SK-N-SH (cell line): ENCODE results near the gene GRM7. TPM values are rescaled to one million over a fixed set of nuclear protein-coding genes. Genes with fewer than 3 reads are reported as not detected.

ENCODE experiments used
- CTCF ChIA-PET: fragments of 300-600, 350-600 bp; formaldehyde crosslinking; extraction: SDS; loops from one replicate; lab custom pipeline; 2021; lab: Yijun Ruan, JAX
- POLR2A ChIA-PET: fragments of 350-600 bp; sonication (Branson Sonifier 250); formaldehyde crosslinking; extraction: SDS; loops from one replicate; lab custom pipeline; 2020; ENCODE audit warnings: antibody characterized with exemption, inconsistent platforms; lab: Yijun Ruan, JAX
- DNase-seq: peaks from one replicate; pipeline ENCODE4 v3.0.0; 2012
- H2AFZ ChIP-seq: fragments of 200-600 bp; sonication (generic); 2 replicates; pipeline ENCODE4 v1.8.1; 2016; ENCODE audit warnings: antibody characterized with exemption, mild to moderate bottlenecking, low read depth
- H3F3A ChIP-seq: fragments of 200-600 bp; sonication (generic); replicated peaks from 2 replicates; pipeline ENCODE3; 2016; ENCODE audit warnings: antibody characterized with exemption, mild to moderate bottlenecking; ENCODE audit not compliant: insufficient read depth
- H3K27ac ChIP-seq, 2 experiments: fragments of 200-500 bp in 1 of 2; fragments of 200-600 bp in 1 of 2; sonication (Bioruptor generic) in 1 of 2; sonication (generic), shearing (Covaris generic) in 1 of 2; 2 replicates each; pipeline versions ENCODE4 v1.5.1 to v1.6.1; 2014 to 2016; ENCODE audit warnings: low read depth in 2 of 2, inconsistent platforms in 1 of 2, low read length in 1 of 2, mild to moderate bottlenecking in 1 of 2, mixed read lengths in 1 of 2
- H3K27me3 ChIP-seq: fragments of 200-600 bp; sonication (generic), shearing (Covaris generic); 2 replicates; pipeline ENCODE4 v1.6.1; 2016; ENCODE audit warnings: mixed run types; ENCODE audit not compliant: insufficient read depth
- H3K36me3 ChIP-seq, 2 experiments: fragments of 200-500 bp in 1 of 2; fragments of 200-600 bp in 1 of 2; sonication (Bioruptor generic) in 1 of 2; sonication (generic) in 1 of 2; replicated peaks in 1 of 2; 2 replicates each; pipeline versions ENCODE3 to v1.5.1; 2014 to 2016; ENCODE audit warnings: low read length in 1 of 2, mild to moderate bottlenecking in 1 of 2; ENCODE audit not compliant: insufficient read depth in 2 of 2, control insufficient read depth in 1 of 2
- H3K4me1 ChIP-seq, 2 experiments: fragments of 200-500 bp in 1 of 2; fragments of 200-600 bp in 1 of 2; sonication (Bioruptor generic) in 1 of 2; sonication (generic), shearing (Covaris generic) in 1 of 2; 2 replicates each; pipeline versions ENCODE4 v1.5.1 to v1.6.1; 2014 to 2016; ENCODE audit warnings: low read depth in 1 of 2, low read length in 1 of 2, mixed run types in 1 of 2; ENCODE audit not compliant: insufficient read depth in 2 of 2, control insufficient read depth in 1 of 2
- H3K4me2 ChIP-seq: fragments of 200-600 bp; sonication (generic), shearing (Covaris generic); 2 replicates; pipeline ENCODE4 v1.6.1; 2017; ENCODE audit warnings: mixed run types
- H3K4me3 ChIP-seq, 2 experiments: fragments of 200-500 bp in 1 of 2; fragments of 200-600 bp in 1 of 2; sonication (Bioruptor generic) in 1 of 2; sonication (generic), shearing (Covaris generic) in 1 of 2; 2 replicates each; pipeline versions ENCODE4 v1.5.1 to v1.8.1; 2014 to 2016; ENCODE audit warnings: low read depth in 2 of 2, inconsistent platforms in 1 of 2, low read length in 1 of 2, mild to moderate bottlenecking in 1 of 2, mixed read lengths in 1 of 2, moderate library complexity in 1 of 2
- H3K79me2 ChIP-seq: fragments of 200-600 bp; sonication (generic); 2 replicates; pipeline ENCODE4 v1.8.1; 2017; ENCODE audit warnings: mild to moderate bottlenecking; ENCODE audit not compliant: insufficient read depth
- H3K9ac ChIP-seq: fragments of 200-600 bp; sonication (generic); 2 replicates; pipeline ENCODE4 v1.6.1; 2017; ENCODE audit warnings: mixed run types
- H3K9me2 ChIP-seq: fragments of 200-600 bp; sonication (generic); 2 replicates; pipeline ENCODE4 v1.6.1; 2017; ENCODE audit warnings: mixed run types
- H3K9me3 ChIP-seq: fragments of 200-600 bp; sonication (generic); 2 replicates; pipeline ENCODE4 v1.6.1; 2017; ENCODE audit warnings: mixed run types, mild to moderate bottlenecking, moderate library complexity
- H4K20me1 ChIP-seq: fragments of 200-600 bp; sonication (generic); 2 replicates; pipeline ENCODE4 v1.6.1; 2017; ENCODE audit warnings: mild to moderate bottlenecking, mixed run types; ENCODE audit not compliant: insufficient read depth
- CHD2 ChIP-seq: fragments of 150-350 bp; IDR thresholded peaks from 2 replicates; pipeline ENCODE4 v1.6.1; 2018; ENCODE audit warnings: low read length; ENCODE audit not compliant: partially characterized antibody
- FOSL2 ChIP-seq: IDR thresholded peaks from 2 replicates; pipeline ENCODE4 v1.4.0; 2012; ENCODE audit warnings: low read depth, mild to moderate bottlenecking, moderate library complexity, borderline replicate concordance
- FOXM1 ChIP-seq: IDR thresholded peaks from 2 replicates; pipeline ENCODE4 v1.4.0; 2012; ENCODE audit warnings: low read depth, mild to moderate bottlenecking
- MXI1 ChIP-seq: IDR thresholded peaks from 2 replicates; pipeline ENCODE4 v1.6.1; 2012; ENCODE audit warnings: mild to moderate bottlenecking, low read depth, low read length, improper control_type of control experiment
- NFIC ChIP-seq: IDR thresholded peaks from 2 replicates; pipeline ENCODE4 v1.4.0; 2012; ENCODE audit warnings: borderline replicate concordance
- NRF1 ChIP-seq: IDR thresholded peaks from 2 replicates; pipeline ENCODE4 v1.6.1; 2012; ENCODE audit warnings: low read depth, mild to moderate bottlenecking, low read length
- RXRA ChIP-seq: IDR thresholded peaks from 2 replicates; pipeline ENCODE4 v1.4.0; 2012; ENCODE audit warnings: low read depth, mild to moderate bottlenecking, borderline replicate concordance
- TAF1 ChIP-seq: IDR thresholded peaks from 2 replicates; pipeline ENCODE4 v1.6.1; 2012; ENCODE audit warnings: low read depth, mild to moderate bottlenecking, low read length, moderate library complexity, borderline replicate concordance
- TEAD4 ChIP-seq: IDR thresholded peaks from 2 replicates; pipeline ENCODE4 v1.4.0; 2012; ENCODE audit warnings: mild to moderate bottlenecking, borderline replicate concordance; ENCODE audit not compliant: insufficient read depth
- WGBS: methylation state at CpG from one replicate; pipeline ENCODE4 v1.1.6; 2017; ENCODE audit warnings: low lambda C conversion rate; 5-methylcytosine and 5-hydroxymethylcytosine counted together
- polyA plus RNA-seq, 3 experiments: library from polyadenylated mRNA; depleted of rRNA; stranded (reverse); fragments of >200 nt; gene quantifications; 2 replicates each; pipeline ENCODE4 v1.2.3, GENCODE V29; 2012
- TF ChIP-seq, protein P1 (sequence below): IDR thresholded peaks from 2 replicates; pipeline ENCODE4 v1.4.0; 2012; ENCODE audit warnings: low read depth, borderline replicate concordance
- TF ChIP-seq, protein P2 (sequence below): IDR thresholded peaks from 2 replicates; pipeline ENCODE4 v1.6.1; 2012; ENCODE audit warnings: mild to moderate bottlenecking, low read depth, low read length, moderate library complexity
- TF ChIP-seq, protein P3 (sequence below): fragments of 150-350 bp; IDR thresholded peaks from 2 replicates; pipeline ENCODE4 v1.6.1; 2016; ENCODE audit warnings: mild to moderate bottlenecking, low read depth, low read length
- TF ChIP-seq, protein P4 (sequence below): IDR thresholded peaks from 2 replicates; pipeline ENCODE4 v1.4.0; 2012; ENCODE audit warnings: low read depth, borderline replicate concordance

Gene GRM7
- polyA plus RNA-seq, 1 of the 3 experiments (the other 2 are of a cell fraction), result 0.03 TPM

DNA sequence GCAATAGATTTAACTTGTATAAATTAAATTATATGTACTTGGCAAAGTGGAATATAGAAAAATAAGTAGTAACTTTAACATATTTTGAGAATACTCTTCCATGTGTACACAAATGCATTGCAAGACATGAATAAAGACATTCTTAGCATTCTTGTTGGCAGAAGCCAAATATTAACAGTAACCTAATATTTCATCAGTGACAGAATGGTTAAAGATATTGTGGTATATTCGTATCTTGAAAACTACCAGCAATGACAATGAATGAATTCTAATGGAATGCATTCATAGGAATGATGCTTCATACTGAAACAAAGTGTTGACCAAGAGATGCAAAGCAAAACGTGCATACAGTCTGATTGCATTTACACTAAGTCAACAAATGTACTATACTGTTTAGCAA is 524.7 kb downstream of the GRM7 start:
- Histone ChIP-seq H2AFZ (no peak overlapping the region), H3K9me2 (no peaks in the 10 kb centered on the region), H3K9me3 (no peaks in the 10 kb centered on the region), H4K20me1 (no peaks in the 10 kb centered on the region), H3K36me3 (no peaks in the 10 kb centered on the region), H3K9ac (no peak overlapping the region), H3K4me1 (no peaks in the 10 kb centered on the region), H3F3A (no peaks in the 10 kb centered on the region)
- POLR2A ChIA-PET, result no interaction called here
- CTCF ChIA-PET, result no interaction called here
- WGBS, result 8% methylated on average over 2 of the region's 2 CpGs
- TF ChIP-seq, protein P1, sequence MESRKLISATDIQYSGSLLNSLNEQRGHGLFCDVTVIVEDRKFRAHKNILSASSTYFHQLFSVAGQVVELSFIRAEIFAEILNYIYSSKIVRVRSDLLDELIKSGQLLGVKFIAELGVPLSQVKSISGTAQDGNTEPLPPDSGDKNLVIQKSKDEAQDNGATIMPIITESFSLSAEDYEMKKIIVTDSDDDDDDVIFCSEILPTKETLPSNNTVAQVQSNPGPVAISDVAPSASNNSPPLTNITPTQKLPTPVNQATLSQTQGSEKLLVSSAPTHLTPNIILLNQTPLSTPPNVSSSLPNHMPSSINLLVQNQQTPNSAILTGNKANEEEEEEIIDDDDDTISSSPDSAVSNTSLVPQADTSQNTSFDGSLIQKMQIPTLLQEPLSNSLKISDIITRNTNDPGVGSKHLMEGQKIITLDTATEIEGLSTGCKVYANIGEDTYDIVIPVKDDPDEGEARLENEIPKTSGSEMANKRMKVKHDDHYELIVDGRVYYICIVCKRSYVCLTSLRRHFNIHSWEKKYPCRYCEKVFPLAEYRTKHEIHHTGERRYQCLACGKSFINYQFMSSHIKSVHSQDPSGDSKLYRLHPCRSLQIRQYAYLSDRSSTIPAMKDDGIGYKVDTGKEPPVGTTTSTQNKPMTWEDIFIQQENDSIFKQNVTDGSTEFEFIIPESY, result no peak
- TF ChIP-seq TAF1 (no peak), NRF1 (no peak), TEAD4 (no peak), FOXM1 (no peak), CHD2 (no peak), MXI1 (no peak), FOSL2 (no peak), RXRA (no peak), NFIC (no peak)
- TF ChIP-seq, protein P2, sequence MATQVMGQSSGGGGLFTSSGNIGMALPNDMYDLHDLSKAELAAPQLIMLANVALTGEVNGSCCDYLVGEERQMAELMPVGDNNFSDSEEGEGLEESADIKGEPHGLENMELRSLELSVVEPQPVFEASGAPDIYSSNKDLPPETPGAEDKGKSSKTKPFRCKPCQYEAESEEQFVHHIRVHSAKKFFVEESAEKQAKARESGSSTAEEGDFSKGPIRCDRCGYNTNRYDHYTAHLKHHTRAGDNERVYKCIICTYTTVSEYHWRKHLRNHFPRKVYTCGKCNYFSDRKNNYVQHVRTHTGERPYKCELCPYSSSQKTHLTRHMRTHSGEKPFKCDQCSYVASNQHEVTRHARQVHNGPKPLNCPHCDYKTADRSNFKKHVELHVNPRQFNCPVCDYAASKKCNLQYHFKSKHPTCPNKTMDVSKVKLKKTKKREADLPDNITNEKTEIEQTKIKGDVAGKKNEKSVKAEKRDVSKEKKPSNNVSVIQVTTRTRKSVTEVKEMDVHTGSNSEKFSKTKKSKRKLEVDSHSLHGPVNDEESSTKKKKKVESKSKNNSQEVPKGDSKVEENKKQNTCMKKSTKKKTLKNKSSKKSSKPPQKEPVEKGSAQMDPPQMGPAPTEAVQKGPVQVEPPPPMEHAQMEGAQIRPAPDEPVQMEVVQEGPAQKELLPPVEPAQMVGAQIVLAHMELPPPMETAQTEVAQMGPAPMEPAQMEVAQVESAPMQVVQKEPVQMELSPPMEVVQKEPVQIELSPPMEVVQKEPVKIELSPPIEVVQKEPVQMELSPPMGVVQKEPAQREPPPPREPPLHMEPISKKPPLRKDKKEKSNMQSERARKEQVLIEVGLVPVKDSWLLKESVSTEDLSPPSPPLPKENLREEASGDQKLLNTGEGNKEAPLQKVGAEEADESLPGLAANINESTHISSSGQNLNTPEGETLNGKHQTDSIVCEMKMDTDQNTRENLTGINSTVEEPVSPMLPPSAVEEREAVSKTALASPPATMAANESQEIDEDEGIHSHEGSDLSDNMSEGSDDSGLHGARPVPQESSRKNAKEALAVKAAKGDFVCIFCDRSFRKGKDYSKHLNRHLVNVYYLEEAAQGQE, result no peak
- TF ChIP-seq, protein P3, sequence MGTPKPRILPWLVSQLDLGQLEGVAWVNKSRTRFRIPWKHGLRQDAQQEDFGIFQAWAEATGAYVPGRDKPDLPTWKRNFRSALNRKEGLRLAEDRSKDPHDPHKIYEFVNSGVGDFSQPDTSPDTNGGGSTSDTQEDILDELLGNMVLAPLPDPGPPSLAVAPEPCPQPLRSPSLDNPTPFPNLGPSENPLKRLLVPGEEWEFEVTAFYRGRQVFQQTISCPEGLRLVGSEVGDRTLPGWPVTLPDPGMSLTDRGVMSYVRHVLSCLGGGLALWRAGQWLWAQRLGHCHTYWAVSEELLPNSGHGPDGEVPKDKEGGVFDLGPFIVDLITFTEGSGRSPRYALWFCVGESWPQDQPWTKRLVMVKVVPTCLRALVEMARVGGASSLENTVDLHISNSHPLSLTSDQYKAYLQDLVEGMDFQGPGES, result no peak
- TF ChIP-seq, protein P4, sequence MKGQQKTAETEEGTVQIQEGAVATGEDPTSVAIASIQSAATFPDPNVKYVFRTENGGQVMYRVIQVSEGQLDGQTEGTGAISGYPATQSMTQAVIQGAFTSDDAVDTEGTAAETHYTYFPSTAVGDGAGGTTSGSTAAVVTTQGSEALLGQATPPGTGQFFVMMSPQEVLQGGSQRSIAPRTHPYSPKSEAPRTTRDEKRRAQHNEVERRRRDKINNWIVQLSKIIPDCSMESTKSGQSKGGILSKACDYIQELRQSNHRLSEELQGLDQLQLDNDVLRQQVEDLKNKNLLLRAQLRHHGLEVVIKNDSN, result no peak
- TF ChIP-seq, all 33 proteins: peak for 0
- Histone ChIP-seq H3K4me3 (no peak overlapping the region), H3K27ac (no peak overlapping the region), H3K4me2 (no peak overlapping the region), H3K79me2 (no peaks in the 10 kb centered on the region), H3K27me3 (no peaks in the 10 kb centered on the region)
- DNase-seq, result no peak
